Endothelial cell of umbilical vein (primary cell): ENCODE data around the gene NINL. TPM values are rescaled to one million over a fixed set of nuclear protein-coding genes. Genes with fewer than 3 reads are reported as not detected.

Source experiments
- BruUV-seq: library from RNA; stranded (reverse); fragments of 400-500 nt; replicated peaks from 2 replicates; lab custom pipeline; 2021; lab: Mats Ljungman, UMichigan
- CTCF ChIA-PET: fragments of 300-600, 350-600 bp; sonication (Branson Sonifier 250); formaldehyde crosslinking; loops from one replicate; lab custom pipeline; 2021; ENCODE audit warnings: antibody characterized with exemption, inconsistent platforms; lab: Charles Lee
- POLR2A ChIA-PET: fragments of 300-600, 350-600 bp; sonication (Branson Sonifier 250); formaldehyde crosslinking; loops from one replicate; lab custom pipeline; 2021; ENCODE audit warnings: antibody characterized with exemption, inconsistent platforms; lab: Charles Lee
- DNase-seq: peaks from one replicate; pipeline ENCODE4 v3.0.0-alpha.2; 2011; ENCODE audit warnings: low read depth, low spot score
- FAIRE-seq: peaks from 2 replicates; lab custom pipeline; 2011; peaks lifted over from hg19 to GRCh38; lab: Jason Lieb, UNC
- H2AFZ ChIP-seq: 2 replicates; pipeline ENCODE4 v1.6.0; 2012; ENCODE audit warnings: low read depth, low read length, control low read depth, inconsistent platforms
- H3K27ac ChIP-seq: 2 replicates; pipeline ENCODE4 v1.5.1; 2011; ENCODE audit warnings: low read depth, mild to moderate bottlenecking, control low read depth, low read length, moderate library complexity; ENCODE audit not compliant: insufficient read depth
- H3K27me3 ChIP-seq, 2 experiments: 2 replicates each; pipeline versions ENCODE4 v1.6.0 to v1.6.1; 2011; ENCODE audit warnings: low read length in 2 of 2, mixed read lengths in 1 of 2; ENCODE audit not compliant: control insufficient read depth in 2 of 2, insufficient read depth in 2 of 2
- H3K36me3 ChIP-seq, 2 experiments: 2 replicates in 1 of 2; 3 replicates in 1 of 2; pipeline ENCODE4 v1.5.1; 2011; ENCODE audit warnings: low read length in 2 of 2, mild to moderate bottlenecking in 1 of 2, moderate library complexity in 1 of 2; ENCODE audit not compliant: control insufficient read depth in 2 of 2, insufficient read depth in 2 of 2; ENCODE audit errors: extremely low read depth in 1 of 2
- H3K4me1 ChIP-seq: 3 replicates; pipeline ENCODE4 v1.5.1; 2011; ENCODE audit warnings: mild to moderate bottlenecking, low read length; ENCODE audit not compliant: control insufficient read depth, insufficient read depth; ENCODE audit errors: extremely low read depth
- H3K4me2 ChIP-seq: 2 replicates; pipeline ENCODE4 v1.6.1; 2011; ENCODE audit warnings: low read length, control low read depth, mixed read lengths; ENCODE audit not compliant: insufficient read depth
- H3K4me3 ChIP-seq, 3 experiments: fragments of 200-600 bp in 1 of 3; sonication (generic), shearing (Covaris generic) in 1 of 3; replicated peaks in 1 of 3; 2 replicates each; pipeline ENCODE4 v1.5.1; 2011 to 2016; ENCODE audit warnings: control low read depth in 3 of 3, low read length in 3 of 3, mild to moderate bottlenecking in 2 of 3, inconsistent platforms in 1 of 3, low read depth in 1 of 3, moderate library complexity in 1 of 3; ENCODE audit not compliant: insufficient read depth in 1 of 3
- H3K79me2 ChIP-seq: 2 replicates; pipeline ENCODE4 v1.6.0; 2012; ENCODE audit warnings: low read length, inconsistent platforms; ENCODE audit not compliant: control insufficient read depth, insufficient read depth
- H3K9ac ChIP-seq: replicated peaks from 2 replicates; pipeline ENCODE3; 2011; ENCODE audit warnings: low read length, control low read depth; ENCODE audit not compliant: insufficient read depth; ENCODE audit errors: extremely low read depth
- H3K9me1 ChIP-seq: replicated peaks from 3 replicates; pipeline ENCODE4 v1.6.0; 2011; ENCODE audit warnings: mild to moderate bottlenecking, low read length; ENCODE audit not compliant: control insufficient read depth, insufficient read depth; ENCODE audit errors: extremely low read depth
- H3K9me3 ChIP-seq: replicated peaks from 2 replicates; pipeline ENCODE4 v1.5.1; 2012; ENCODE audit warnings: low read length, inconsistent platforms; ENCODE audit not compliant: control insufficient read depth, insufficient read depth
- H4K20me1 ChIP-seq: replicated peaks from 2 replicates; pipeline ENCODE3; 2011; ENCODE audit warnings: mild to moderate bottlenecking, low read length; ENCODE audit not compliant: control insufficient read depth, insufficient read depth; ENCODE audit errors: extremely low read depth
- EZH2 ChIP-seq: IDR thresholded peaks from 2 replicates; pipeline ENCODE4 v1.6.1; 2012; ENCODE audit warnings: borderline replicate concordance, low read depth, mild to moderate bottlenecking, moderate library complexity, low read length, inconsistent platforms; ENCODE audit not compliant: severe bottlenecking
- FOS ChIP-seq: IDR thresholded peaks from 2 replicates; pipeline ENCODE4 v1.6.1; 2011; ENCODE audit warnings: mild to moderate bottlenecking, low read length, moderate library complexity, borderline replicate concordance; ENCODE audit not compliant: insufficient read depth
- GATA2 ChIP-seq: IDR thresholded peaks from 2 replicates; pipeline ENCODE4 v1.7.0; 2011; ENCODE audit warnings: low read depth, mild to moderate bottlenecking, moderate library complexity, mixed read lengths, low read length; ENCODE audit not compliant: insufficient read length, insufficient read depth
- JUN ChIP-seq: IDR thresholded peaks from 2 replicates; pipeline ENCODE4 v1.6.1; 2011; ENCODE audit warnings: borderline replicate concordance, low read depth; ENCODE audit not compliant: insufficient read length, insufficient read depth
- MYC ChIP-seq: IDR thresholded peaks from one replicate; pipeline ENCODE4 v1.6.1; 2011; ENCODE audit warnings: mild to moderate bottlenecking, low read depth, low read length
- POLR2A ChIP-seq: IDR thresholded peaks from 2 replicates; pipeline ENCODE4 v1.6.1; 2012; ENCODE audit warnings: low read depth, mild to moderate bottlenecking, control low read depth, low read length
- POLR2AphosphoS5 ChIP-seq: IDR thresholded peaks from 2 replicates; pipeline ENCODE4 v1.6.1; 2012; ENCODE audit warnings: low read depth, mild to moderate bottlenecking, control low read depth, low read length, moderate library complexity; ENCODE audit not compliant: insufficient read depth
- dilution Hi-C: fragments of 300-500 bp; cut with MboI; formaldehyde crosslinking; loops from one replicate; pipeline ENCODE4 v1.15.0; 2019; ENCODE audit warnings: low sequenced_read_pairs; ENCODE audit not compliant: extremely low pct_ligation_motif_present
- intact Hi-C: fragments of 100-400 bp; cut with micrococcal nuclease; formaldehyde crosslinking; loops from one replicate; pipeline ENCODE4 v1.10.0; 2022
- polyA plus RNA-seq, 4 experiments: library from polyadenylated mRNA; depleted of rRNA in 3 of 4; stranded (reverse) in 3 of 4; unstranded in 1 of 4; fragments of >200 nt; gene quantifications; 2 replicates each; pipeline versions ENCODE4 v1.2.1 to v1.2.3, GENCODE V29; 2011 to 2012; ENCODE audit warnings: missing spikeins in 1 of 4
- total RNA-seq: library from RNA; stranded (reverse); gene quantifications from 2 replicates; pipeline ENCODE4 v1.2.3, GENCODE V29; 2021
- TF ChIP-seq, protein P1 (sequence below): IDR thresholded peaks from 2 replicates; pipeline ENCODE4 v1.6.1; 2011; ENCODE audit not compliant: insufficient read depth, insufficient read length
- TF ChIP-seq, protein P2 (sequence below), 2 donors: IDR thresholded peaks; 1 replicate in 1 of 2; 2 replicates in 1 of 2; pipeline ENCODE4 v1.5.1; 2011; ENCODE audit warnings: low read length in 2 of 2, mild to moderate bottlenecking in 2 of 2, moderate library complexity in 2 of 2, control low read depth in 1 of 2, inconsistent platforms in 1 of 2, low read depth in 1 of 2; ENCODE audit not compliant: insufficient read depth in 1 of 2; ENCODE audit errors: extremely low read depth in 1 of 2

The NINL gene
- total and polyA plus RNA-seq, 2 donors (not counting 3 experiments of a cell fraction or from before 2014, with no cell fraction given): 13.2 to 25.5 TPM

DNA sequence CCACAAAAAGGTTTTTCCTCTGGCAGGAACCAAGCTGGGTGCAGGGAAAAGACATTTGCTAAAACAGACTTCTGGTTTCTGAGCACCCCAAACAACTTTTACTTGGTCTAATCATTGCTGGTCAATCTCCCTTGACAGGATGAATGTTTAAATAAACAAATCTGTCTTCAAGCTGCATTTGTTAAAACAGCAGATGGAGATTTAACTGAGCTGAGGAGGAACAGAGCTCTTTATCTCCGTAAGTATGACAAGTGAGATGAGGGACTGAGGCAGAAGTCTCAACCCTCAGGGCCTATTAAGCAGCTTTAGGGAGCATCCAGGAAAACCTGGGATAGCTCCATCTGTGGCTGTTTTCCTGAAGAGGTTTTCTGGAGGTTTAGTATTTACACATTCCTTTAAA lies 40.6 kb downstream of the NINL start:
- H3K4me2 ChIP-seq: no peak overlapping the region
- H3K27me3 ChIP-seq: no peaks in the 10 kb centered on the region
- intact Hi-C loops: no loop called here
- dilution Hi-C loops: no loop called here
- no peak overlapping the region for H2AFZ ChIP-seq
- H3K9me3 ChIP-seq: no peaks in the 10 kb centered on the region
- POLR2A ChIA-PET: no interaction called here
- CTCF ChIA-PET: no interaction called here
- H3K79me2 ChIP-seq: no peaks in the 10 kb centered on the region
- TF ChIP-seq GATA2: no peak
- TF ChIP-seq JUN: no peak
- TF ChIP-seq, protein P1, sequence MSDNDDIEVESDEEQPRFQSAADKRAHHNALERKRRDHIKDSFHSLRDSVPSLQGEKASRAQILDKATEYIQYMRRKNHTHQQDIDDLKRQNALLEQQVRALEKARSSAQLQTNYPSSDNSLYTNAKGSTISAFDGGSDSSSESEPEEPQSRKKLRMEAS: no peak
- TF ChIP-seq FOS: no peak
- TF ChIP-seq, protein P2, sequence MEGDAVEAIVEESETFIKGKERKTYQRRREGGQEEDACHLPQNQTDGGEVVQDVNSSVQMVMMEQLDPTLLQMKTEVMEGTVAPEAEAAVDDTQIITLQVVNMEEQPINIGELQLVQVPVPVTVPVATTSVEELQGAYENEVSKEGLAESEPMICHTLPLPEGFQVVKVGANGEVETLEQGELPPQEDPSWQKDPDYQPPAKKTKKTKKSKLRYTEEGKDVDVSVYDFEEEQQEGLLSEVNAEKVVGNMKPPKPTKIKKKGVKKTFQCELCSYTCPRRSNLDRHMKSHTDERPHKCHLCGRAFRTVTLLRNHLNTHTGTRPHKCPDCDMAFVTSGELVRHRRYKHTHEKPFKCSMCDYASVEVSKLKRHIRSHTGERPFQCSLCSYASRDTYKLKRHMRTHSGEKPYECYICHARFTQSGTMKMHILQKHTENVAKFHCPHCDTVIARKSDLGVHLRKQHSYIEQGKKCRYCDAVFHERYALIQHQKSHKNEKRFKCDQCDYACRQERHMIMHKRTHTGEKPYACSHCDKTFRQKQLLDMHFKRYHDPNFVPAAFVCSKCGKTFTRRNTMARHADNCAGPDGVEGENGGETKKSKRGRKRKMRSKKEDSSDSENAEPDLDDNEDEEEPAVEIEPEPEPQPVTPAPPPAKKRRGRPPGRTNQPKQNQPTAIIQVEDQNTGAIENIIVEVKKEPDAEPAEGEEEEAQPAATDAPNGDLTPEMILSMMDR (IDR thresholded peaks at IDR 0.05; ENCODE audit: extremely low read depth in 1 of 2, insufficient read depth in 1 of 2, low read depth in 1 of 2, low read length in 2 of 2): no peak
- no peak for TF ChIP-seq POLR2AphosphoS5
- no peak for TF ChIP-seq POLR2A
- TF ChIP-seq EZH2: no peak
- no peak for TF ChIP-seq MYC
- H4K20me1 ChIP-seq: no peaks in the 10 kb centered on the region
- FAIRE-seq (no peak), DNase-seq (no peak)
- no peak overlapping the region for H3K9ac ChIP-seq
- H3K4me1 ChIP-seq: no peaks in the 10 kb centered on the region
- BruUV-seq: no TSS peak
- H3K9me1 ChIP-seq: no peaks in the 10 kb centered on the region
- H3K4me3 ChIP-seq: no peak overlapping the region
- no peak overlapping the region for H3K27ac ChIP-seq
- H3K36me3 ChIP-seq: no peaks in the 10 kb centered on the region
